ENCODE measurements around the gene XRN1.
"Not testable (repeated sequence)": the region's sequence is repeated elsewhere in the genome, so short reads cannot be mapped to it uniquely, and the experiment has no call there.

The XRN1 gene

GRCh38 chr3:142394921-142395622 lies 52.8 kb downstream of the XRN1 start:
- H3K27me3 Mint-ChIP-seq: no peaks in the 10 kb centered on the region
- peaks cover 18% of the 10 kb centered on the region for H3K36me3 Mint-ChIP-seq
- no peaks in the 10 kb centered on the region for H3K9me3 Mint-ChIP-seq (ENCODE audit: low read depth)
- no peak overlapping the region for H3K4me3 Mint-ChIP-seq
- H3K4me1 Mint-ChIP-seq (ENCODE audit: low read depth): no peaks in the 10 kb centered on the region
- no peak overlapping the region for H3K27ac Mint-ChIP-seq

- Mint-ChIP-seq H3K9me3 (ENCODE audit: low read depth) (no peaks in the 10 kb centered on the region), H3K4me3 (no peak overlapping the region), H3K27me3 (no peaks in the 10 kb centered on the region), H3K4me1 (ENCODE audit: low read depth) (no peaks in the 10 kb centered on the region), H3K27ac (no peak overlapping the region), H3K36me3 (peaks cover 45% of the 10 kb centered on the region)
Observed at GRCh38 chr3:142385078-142385477, 62.8 kb downstream of the XRN1 start.

GRCh38 chr3:142374687-142375086 lies 73.2 kb downstream of the XRN1 start:
- Mint-ChIP-seq H3K4me3 (no peak overlapping the region), H3K27me3 (no peaks in the 10 kb centered on the region), H3K4me1 (ENCODE audit: low read depth) (no peaks in the 10 kb centered on the region), H3K9me3 (ENCODE audit: low read depth) (no peaks in the 10 kb centered on the region), H3K27ac (no peak overlapping the region), H3K36me3 (peaks cover 8% of the 10 kb centered on the region)

- H3K4me3 Mint-ChIP-seq; H3K27ac Mint-ChIP-seq; H3K9me3 Mint-ChIP-seq (ENCODE audit: low read depth); H3K36me3 Mint-ChIP-seq; H3K4me1 Mint-ChIP-seq (ENCODE audit: low read depth); H3K27me3 Mint-ChIP-seq: not testable (repeated sequence)
Observed at GRCh38 chr3:142369576-142369975, 78.3 kb downstream of the XRN1 start.

GRCh38 chr3:142366434-142366833 lies 81.4 kb downstream of the XRN1 start:
- no peak overlapping the region for H3K4me3 Mint-ChIP-seq
- H3K4me1 Mint-ChIP-seq (ENCODE audit: low read depth): peaks cover 1% of the 10 kb centered on the region
- H3K27ac Mint-ChIP-seq: no peak overlapping the region
- H3K9me3 Mint-ChIP-seq (ENCODE audit: low read depth): no peaks in the 10 kb centered on the region
- H3K36me3 Mint-ChIP-seq: peaks cover 8% of the 10 kb centered on the region
- no peaks in the 10 kb centered on the region for H3K27me3 Mint-ChIP-seq

GRCh38 chr3:142363936-142364467 lies 83.8 kb downstream of the XRN1 start:
- Mint-ChIP-seq H3K27me3 (no peaks in the 10 kb centered on the region), H3K9me3 (ENCODE audit: low read depth) (no peaks in the 10 kb centered on the region), H3K36me3 (peaks cover 9% of the 10 kb centered on the region), H3K4me3 (no peak overlapping the region), H3K27ac (no peak overlapping the region), H3K4me1 (ENCODE audit: low read depth) (peaks cover 1% of the 10 kb centered on the region)

GRCh38 chr3:142363433-142363832 lies 84.4 kb downstream of the XRN1 start:
- not testable (repeated sequence) for H3K9me3 Mint-ChIP-seq (ENCODE audit: low read depth); H3K27me3 Mint-ChIP-seq; H3K4me3 Mint-ChIP-seq; H3K27ac Mint-ChIP-seq; H3K4me1 Mint-ChIP-seq (ENCODE audit: low read depth); H3K36me3 Mint-ChIP-seq

GRCh38 chr3:142359367-142359766 lies 88.5 kb downstream of the XRN1 start:
- H3K9me3 Mint-ChIP-seq (ENCODE audit: low read depth): no peaks in the 10 kb centered on the region
- no peaks in the 10 kb centered on the region for H3K27me3 Mint-ChIP-seq
- no peak overlapping the region for H3K4me3 Mint-ChIP-seq
- H3K4me1 Mint-ChIP-seq (ENCODE audit: low read depth): no peaks in the 10 kb centered on the region
- H3K36me3 Mint-ChIP-seq: peaks cover 23% of the 10 kb centered on the region
- no peak overlapping the region for H3K27ac Mint-ChIP-seq

- no peaks in the 10 kb centered on the region for H3K27me3 Mint-ChIP-seq
- H3K4me3 Mint-ChIP-seq: no peak overlapping the region
- H3K27ac Mint-ChIP-seq: no peak overlapping the region
- no peaks in the 10 kb centered on the region for H3K9me3 Mint-ChIP-seq (ENCODE audit: low read depth)
- no peaks in the 10 kb centered on the region for H3K4me1 Mint-ChIP-seq (ENCODE audit: low read depth)
- H3K36me3 Mint-ChIP-seq: peaks cover 32% of the 10 kb centered on the region
Observed at GRCh38 chr3:142356818-142357217, 91.0 kb downstream of the XRN1 start.

GRCh38 chr3:142355692-142356091 lies 92.1 kb downstream of the XRN1 start:
- no peak overlapping the region for H3K4me3 Mint-ChIP-seq
- no peaks in the 10 kb centered on the region for H3K27me3 Mint-ChIP-seq
- peaks cover 32% of the 10 kb centered on the region for H3K36me3 Mint-ChIP-seq
- H3K9me3 Mint-ChIP-seq (ENCODE audit: low read depth): no peaks in the 10 kb centered on the region
- H3K4me1 Mint-ChIP-seq (ENCODE audit: low read depth): no peaks in the 10 kb centered on the region
- H3K27ac Mint-ChIP-seq: no peak overlapping the region

- no peaks in the 10 kb centered on the region for H3K4me1 Mint-ChIP-seq (ENCODE audit: low read depth)
- no peak overlapping the region for H3K27ac Mint-ChIP-seq
- no peaks in the 10 kb centered on the region for H3K9me3 Mint-ChIP-seq (ENCODE audit: low read depth)
- no peak overlapping the region for H3K4me3 Mint-ChIP-seq
- peaks cover 30% of the 10 kb centered on the region for H3K36me3 Mint-ChIP-seq
- no peaks in the 10 kb centered on the region for H3K27me3 Mint-ChIP-seq
Observed at GRCh38 chr3:142354076-142354475, 93.8 kb downstream of the XRN1 start.

- Mint-ChIP-seq H3K27me3 (no peaks in the 10 kb centered on the region), H3K4me1 (ENCODE audit: low read depth) (no peaks in the 10 kb centered on the region), H3K27ac (no peak overlapping the region), H3K4me3 (no peak overlapping the region), H3K36me3 (peaks cover 30% of the 10 kb centered on the region), H3K9me3 (ENCODE audit: low read depth) (no peaks in the 10 kb centered on the region)
Observed at GRCh38 chr3:142353571-142353970, 94.3 kb downstream of the XRN1 start.

GRCh38 chr3:142352698-142353097 lies 95.1 kb downstream of the XRN1 start:
- not testable (repeated sequence) for H3K27me3 Mint-ChIP-seq; H3K9me3 Mint-ChIP-seq (ENCODE audit: low read depth); H3K4me1 Mint-ChIP-seq (ENCODE audit: low read depth); H3K27ac Mint-ChIP-seq; H3K4me3 Mint-ChIP-seq
- H3K36me3 Mint-ChIP-seq: peaks cover 27% of the 10 kb centered on the region

- Mint-ChIP-seq H3K27me3 (no peaks in the 10 kb centered on the region), H3K4me3 (no peak overlapping the region), H3K9me3 (ENCODE audit: low read depth) (no peaks in the 10 kb centered on the region), H3K36me3 (peaks cover 24% of the 10 kb centered on the region), H3K4me1 (ENCODE audit: low read depth) (no peaks in the 10 kb centered on the region), H3K27ac (no peak overlapping the region)
Observed at GRCh38 chr3:142348460-142348859, 99.4 kb downstream of the XRN1 start.

- peaks cover 12% of the 10 kb centered on the region for H3K9me3 Mint-ChIP-seq (ENCODE audit: low read depth)
- H3K36me3 Mint-ChIP-seq: peaks cover 42% of the 10 kb centered on the region
Observed at GRCh38 chr3:142337994-142338393, 109.8 kb downstream of the XRN1 start.

GRCh38 chr3:142332390-142332789 lies 115.4 kb downstream of the XRN1 start:
- H3K9me3 Mint-ChIP-seq (ENCODE audit: low read depth): no peaks in the 10 kb centered on the region
- H3K4me1 Mint-ChIP-seq (ENCODE audit: low read depth): peaks cover 2% of the 10 kb centered on the region
- no peak overlapping the region for H3K4me3 Mint-ChIP-seq
- no peaks in the 10 kb centered on the region for H3K27me3 Mint-ChIP-seq
- H3K36me3 Mint-ChIP-seq: peaks cover 22% of the 10 kb centered on the region
- no peak overlapping the region for H3K27ac Mint-ChIP-seq

More at GRCh38 chr3:142337994-142338393, 109.8 kb downstream of the XRN1 start:
- Mint-ChIP-seq H3K27me3 (no peaks in the 10 kb centered on the region), H3K4me1 (ENCODE audit: low read depth) (peaks cover 6% of the 10 kb centered on the region), H3K27ac (no peak overlapping the region), H3K4me3 (no peak overlapping the region)

All from activated naive CD8-positive, alpha-beta T cell (primary cell).